Natural killer cell treated with Interleukin-12 subunit alpha and Interleukin-12 subunit beta and Interleukin-15 and Interleukin-18, amount 100 ng/mL, for 72 hours (primary cell): ENCODE measurements around the gene TEX14. TPM values are rescaled to one million over a fixed set of nuclear protein-coding genes. Genes with fewer than 3 reads are reported as not detected.
"Not testable (repeated sequence)": the region's sequence is repeated elsewhere in the genome, so short reads cannot be mapped to it uniquely, and the experiment has no call there.

Source experiments
- ATAC-seq, 2 donors: fragments of 150-1000 bp; cut with Tn5 transposase in 1 of 2; sonication (Bioruptor Pico), chemical (Tn5 transposase) in 1 of 2; 2 replicates each; pipeline ENCODE4 v1.10.0; 2021
- DNase-seq: peaks from one replicate; pipeline ENCODE4 v3.0.0; 2022; ENCODE audit warnings: low spot score
- H3K27ac Mint-ChIP-seq, 2 donors: 1 replicate in 1 of 2; 2 replicates in 1 of 2; pipeline ENCODE4 v1.8.0; 2022; ENCODE audit warnings: mixed read lengths in 2 of 2, mild to moderate bottlenecking in 1 of 2, moderate library complexity in 1 of 2
- H3K27me3 Mint-ChIP-seq, 2 donors: 1 replicate in 1 of 2; 2 replicates in 1 of 2; pipeline ENCODE4 v1.8.0; 2022; ENCODE audit warnings: mixed read lengths in 2 of 2
- H3K36me3 Mint-ChIP-seq: one replicate; pipeline ENCODE4 v1.8.0; 2022; ENCODE audit warnings: mixed read lengths
- H3K4me1 Mint-ChIP-seq, 2 donors: 1 replicate in 1 of 2; 2 replicates in 1 of 2; pipeline ENCODE4 v1.8.0; 2022; ENCODE audit warnings: low read depth in 2 of 2, mixed read lengths in 2 of 2, mild to moderate bottlenecking in 1 of 2
- H3K4me3 Mint-ChIP-seq: one replicate; pipeline ENCODE4 v1.8.0; 2022; ENCODE audit warnings: mixed read lengths
- H3K9me3 Mint-ChIP-seq: 2 replicates; pipeline ENCODE4 v1.8.0; 2022; ENCODE audit warnings: mixed read lengths
- total RNA-seq, 2 donors: library from RNA; stranded (reverse); gene quantifications; one replicate each; pipeline ENCODE4 v1.2.3, GENCODE V29; 2022

Gene TEX14
- total RNA-seq, 2 donors from 2014 or later: 0.12 to 0.22 TPM

- no peak overlapping the region for H3K4me3 Mint-ChIP-seq
- no peak for DNase-seq
- no peaks in the 10 kb centered on the region for H3K27me3 Mint-ChIP-seq
- ATAC-seq: no peak
- no peaks in the 10 kb centered on the region for H3K36me3 Mint-ChIP-seq
- H3K27ac Mint-ChIP-seq: no peak overlapping the region
- H3K9me3 Mint-ChIP-seq: no peaks in the 10 kb centered on the region
- no peaks in the 10 kb centered on the region for H3K4me1 Mint-ChIP-seq
Measured at GRCh38 chr17:58569196-58569595, 122.6 kb downstream of the TEX14 start.

GRCh38 chr17:58568044-58568799 lies 123.6 kb downstream of the TEX14 start:
- no peak for DNase-seq
- Mint-ChIP-seq H3K9me3 (no peaks in the 10 kb centered on the region), H3K27ac (no peak overlapping the region), H3K36me3 (no peaks in the 10 kb centered on the region), H3K4me3 (no peak overlapping the region), H3K4me1 (no peaks in the 10 kb centered on the region), H3K27me3 (no peaks in the 10 kb centered on the region)
- ATAC-seq: no peak

- Mint-ChIP-seq H3K27ac (no peak overlapping the region), H3K4me1 (no peaks in the 10 kb centered on the region), H3K36me3 (no peaks in the 10 kb centered on the region), H3K9me3 (no peaks in the 10 kb centered on the region), H3K4me3 (no peak overlapping the region), H3K27me3 (peaks cover 0 to under 1% of the 10 kb centered on the region in 2 donors)
- ATAC-seq: no peak
- DNase-seq: no peak
Measured at GRCh38 chr17:58565389-58566311, 126.2 kb downstream of the TEX14 start.

- H3K36me3 Mint-ChIP-seq: no peaks in the 10 kb centered on the region
- no peak overlapping the region for H3K27ac Mint-ChIP-seq
- no peak overlapping the region for H3K4me3 Mint-ChIP-seq
- no peaks in the 10 kb centered on the region for H3K9me3 Mint-ChIP-seq
- no peaks in the 10 kb centered on the region for H3K4me1 Mint-ChIP-seq
- ATAC-seq (no peak), DNase-seq (no peak)
- H3K27me3 Mint-ChIP-seq: peaks cover 0 to 2% of the 10 kb centered on the region in 2 donors
Measured at GRCh38 chr17:58564971-58565370, 126.9 kb downstream of the TEX14 start.

GRCh38 chr17:58564243-58564642 lies 127.6 kb downstream of the TEX14 start:
- no peak overlapping the region for H3K27ac Mint-ChIP-seq
- no peaks in the 10 kb centered on the region for H3K9me3 Mint-ChIP-seq
- no peak overlapping the region for H3K4me3 Mint-ChIP-seq
- no peaks in the 10 kb centered on the region for H3K4me1 Mint-ChIP-seq
- H3K36me3 Mint-ChIP-seq: no peaks in the 10 kb centered on the region
- no peak for DNase-seq
- no peak for ATAC-seq
- H3K27me3 Mint-ChIP-seq: peaks cover 0 to 2% of the 10 kb centered on the region in 2 donors

- DNase-seq (no peak), ATAC-seq (no peak)
- no peaks in the 10 kb centered on the region for H3K36me3 Mint-ChIP-seq
- peaks cover 0 to 2% of the 10 kb centered on the region in 2 donors for H3K27me3 Mint-ChIP-seq
- H3K4me3 Mint-ChIP-seq: no peak overlapping the region
- H3K9me3 Mint-ChIP-seq: no peaks in the 10 kb centered on the region
- no peak overlapping the region for H3K27ac Mint-ChIP-seq
- H3K4me1 Mint-ChIP-seq: peaks cover 0 to 4% of the 10 kb centered on the region in 2 donors
Measured at GRCh38 chr17:58560511-58560910, 131.3 kb downstream of the TEX14 start.

GRCh38 chr17:58557981-58558380 lies 133.9 kb downstream of the TEX14 start:
- no peak overlapping the region for H3K4me3 Mint-ChIP-seq
- H3K27me3 Mint-ChIP-seq: peaks cover 0 to 2% of the 10 kb centered on the region in 2 donors
- no peaks in the 10 kb centered on the region for H3K36me3 Mint-ChIP-seq
- DNase-seq (no peak), ATAC-seq (no peak)
- H3K4me1 Mint-ChIP-seq: peaks cover 0 to 4% of the 10 kb centered on the region in 2 donors
- H3K9me3 Mint-ChIP-seq: no peaks in the 10 kb centered on the region
- H3K27ac Mint-ChIP-seq: no peak overlapping the region

- H3K4me3 Mint-ChIP-seq: no peak overlapping the region
- peaks cover 4 to 5% of the 10 kb centered on the region in 2 donors for H3K27me3 Mint-ChIP-seq
- H3K9me3 Mint-ChIP-seq: no peaks in the 10 kb centered on the region
- DNase-seq (no peak), ATAC-seq (no peak)
- H3K27ac Mint-ChIP-seq: no peak overlapping the region
- H3K4me1 Mint-ChIP-seq: peaks cover 0 to 4% of the 10 kb centered on the region in 2 donors
- no peaks in the 10 kb centered on the region for H3K36me3 Mint-ChIP-seq
Measured at GRCh38 chr17:58556833-58557250, 135.0 kb downstream of the TEX14 start.

- not testable (repeated sequence) for ATAC-seq, H3K4me1 Mint-ChIP-seq, H3K36me3 Mint-ChIP-seq, H3K27me3 Mint-ChIP-seq, H3K27ac Mint-ChIP-seq, H3K9me3 Mint-ChIP-seq, DNase-seq, H3K4me3 Mint-ChIP-seq
Measured at GRCh38 chr17:58555109-58555508, 136.7 kb downstream of the TEX14 start.

- DNase-seq (no peak), ATAC-seq (no peak)
- no peaks in the 10 kb centered on the region for H3K36me3 Mint-ChIP-seq
- H3K27me3 Mint-ChIP-seq: peaks cover 0 to 2% of the 10 kb centered on the region in 2 donors
- H3K27ac Mint-ChIP-seq: no peak overlapping the region
- no peaks in the 10 kb centered on the region for H3K4me1 Mint-ChIP-seq
- no peaks in the 10 kb centered on the region for H3K9me3 Mint-ChIP-seq
- no peak overlapping the region for H3K4me3 Mint-ChIP-seq
Measured at GRCh38 chr17:58541249-58541648, 150.6 kb downstream of the TEX14 start.

- Mint-ChIP-seq H3K4me3 (no peak overlapping the region), H3K4me1 (no peaks in the 10 kb centered on the region), H3K27ac (no peak overlapping the region), H3K36me3 (no peaks in the 10 kb centered on the region), H3K9me3 (no peaks in the 10 kb centered on the region), H3K27me3 (peaks cover 8 to 9% of the 10 kb centered on the region in 2 donors)
- DNase-seq: no peak
- no peak for ATAC-seq
Measured at GRCh38 chr17:58539698-58540097, 152.1 kb downstream of the TEX14 start.

- H3K4me3 Mint-ChIP-seq: no peak overlapping the region
- no peaks in the 10 kb centered on the region for H3K9me3 Mint-ChIP-seq
- H3K27ac Mint-ChIP-seq: no peak overlapping the region
- DNase-seq (no peak), ATAC-seq (no peak)
- no peaks in the 10 kb centered on the region for H3K36me3 Mint-ChIP-seq
- no peaks in the 10 kb centered on the region for H3K4me1 Mint-ChIP-seq
- H3K27me3 Mint-ChIP-seq: peaks cover 8 to 9% of the 10 kb centered on the region in 2 donors
Measured at GRCh38 chr17:58538811-58539409, 152.9 kb downstream of the TEX14 start.

- ATAC-seq: no peak
- Mint-ChIP-seq H3K9me3 (no peaks in the 10 kb centered on the region), H3K4me1 (peaks cover 0 to 4% of the 10 kb centered on the region in 2 donors), H3K36me3 (no peaks in the 10 kb centered on the region), H3K27me3 (peaks cover 14 to 17% of the 10 kb centered on the region in 2 donors), H3K27ac (no peak overlapping the region), H3K4me3 (no peak overlapping the region)
- DNase-seq: no peak
Measured at GRCh38 chr17:58537266-58537665, 154.6 kb downstream of the TEX14 start.

GRCh38 chr17:58536542-58536941 lies 155.3 kb downstream of the TEX14 start:
- DNase-seq: no peak
- Mint-ChIP-seq H3K4me3 (no peak overlapping the region), H3K4me1 (peaks cover 0 to 6% of the 10 kb centered on the region in 2 donors), H3K36me3 (no peaks in the 10 kb centered on the region), H3K27ac (no peak overlapping the region), H3K9me3 (no peaks in the 10 kb centered on the region), H3K27me3 (peaks cover 14 to 17% of the 10 kb centered on the region in 2 donors)
- no peak for ATAC-seq
